IPS-15b (cell line): Measurements from ENCODE around the gene TMEM267.
"Not testable (repeated sequence)": the region's sequence is repeated elsewhere in the genome, so short reads cannot be mapped to it uniquely, and the experiment has no call there.

Experiments used
- H3K27me3 ChIP-seq: one replicate; pipeline ENCODE4 v1.6.1; 2013; ENCODE audit warnings: low read length; ENCODE audit not compliant: control insufficient read depth, insufficient read depth
- H3K36me3 ChIP-seq: one replicate; pipeline ENCODE4 v1.6.1; 2013; ENCODE audit warnings: low read length; ENCODE audit not compliant: control insufficient read depth, insufficient read depth
- H3K4me1 ChIP-seq: one replicate; pipeline ENCODE4 v1.6.1; 2013; ENCODE audit warnings: mild to moderate bottlenecking, low read length; ENCODE audit not compliant: control insufficient read depth, insufficient read depth
- H3K4me3 ChIP-seq: one replicate; pipeline ENCODE4 v1.5.1; 2013; ENCODE audit warnings: low read depth, low read length
- H3K9ac ChIP-seq: one replicate; pipeline ENCODE4 v1.6.1; 2013; ENCODE audit warnings: low read depth, mild to moderate bottlenecking, low read length
- H3K9me3 ChIP-seq: one replicate; pipeline ENCODE4 v1.6.1; 2013; ENCODE audit warnings: mild to moderate bottlenecking, low read length; ENCODE audit not compliant: control insufficient read depth, insufficient read depth

Gene TMEM267

DNA sequence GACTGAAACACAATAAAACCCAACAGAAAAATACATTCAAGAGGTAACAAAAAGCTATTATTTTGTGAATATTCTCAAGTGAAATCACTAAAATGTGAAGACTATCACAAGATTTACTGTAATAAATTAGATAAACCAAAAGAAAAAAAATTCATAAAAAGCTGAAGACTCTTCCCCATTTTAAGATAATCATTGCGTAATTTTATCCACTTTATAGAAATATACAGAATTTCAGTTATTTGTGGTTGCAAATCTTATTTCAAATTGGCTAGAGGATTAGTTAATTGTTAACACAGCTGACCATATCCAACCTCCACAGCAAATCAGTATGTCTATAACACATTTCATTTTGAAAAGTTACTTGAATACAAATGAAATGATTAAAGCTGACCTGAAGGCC lies 7.7 kb upstream of the TMEM267 start:
- Histone ChIP-seq H3K4me3 (no peak overlapping the region), H3K36me3 (no peaks in the 10 kb centered on the region)

GRCh38 chr5:43486353-43486752 lies 2.7 kb upstream of the TMEM267 start:
- Histone ChIP-seq H3K9me3 (no peaks in the 10 kb centered on the region), H3K27me3 (no peaks in the 10 kb centered on the region), H3K4me1 (no peaks in the 10 kb centered on the region), H3K36me3 (no peaks in the 10 kb centered on the region), H3K9ac (no peak overlapping the region), H3K4me3 (no peak overlapping the region)

More for the DNA sequence above, 7.7 kb upstream of the TMEM267 start:
- no peak overlapping the region for H3K9ac ChIP-seq
- H3K9me3 ChIP-seq, result no peaks in the 10 kb centered on the region
- H3K4me1 ChIP-seq, result no peaks in the 10 kb centered on the region
- no peaks in the 10 kb centered on the region for H3K27me3 ChIP-seq

GRCh38 chr5:43485406-43485805 lies 1.7 kb upstream of the TMEM267 start:
- H3K27me3 ChIP-seq, result no peaks in the 10 kb centered on the region
- H3K36me3 ChIP-seq, result no peaks in the 10 kb centered on the region
- no peak overlapping the region for H3K4me3 ChIP-seq
- H3K4me1 ChIP-seq, result no peaks in the 10 kb centered on the region
- no peaks in the 10 kb centered on the region for H3K9me3 ChIP-seq
- H3K9ac ChIP-seq, result no peak overlapping the region

- Histone ChIP-seq H3K9ac (peak overlapping the region; percentile 92), H3K4me1 (no peaks in the 10 kb centered on the region), H3K4me3 (peak overlapping the region; percentile 83), H3K27me3 (no peaks in the 10 kb centered on the region), H3K9me3 (no peaks in the 10 kb centered on the region), H3K36me3 (no peaks in the 10 kb centered on the region)
Measured at GRCh38 chr5:43484106-43484849, 613 bp upstream of the TMEM267 start.

DNA sequence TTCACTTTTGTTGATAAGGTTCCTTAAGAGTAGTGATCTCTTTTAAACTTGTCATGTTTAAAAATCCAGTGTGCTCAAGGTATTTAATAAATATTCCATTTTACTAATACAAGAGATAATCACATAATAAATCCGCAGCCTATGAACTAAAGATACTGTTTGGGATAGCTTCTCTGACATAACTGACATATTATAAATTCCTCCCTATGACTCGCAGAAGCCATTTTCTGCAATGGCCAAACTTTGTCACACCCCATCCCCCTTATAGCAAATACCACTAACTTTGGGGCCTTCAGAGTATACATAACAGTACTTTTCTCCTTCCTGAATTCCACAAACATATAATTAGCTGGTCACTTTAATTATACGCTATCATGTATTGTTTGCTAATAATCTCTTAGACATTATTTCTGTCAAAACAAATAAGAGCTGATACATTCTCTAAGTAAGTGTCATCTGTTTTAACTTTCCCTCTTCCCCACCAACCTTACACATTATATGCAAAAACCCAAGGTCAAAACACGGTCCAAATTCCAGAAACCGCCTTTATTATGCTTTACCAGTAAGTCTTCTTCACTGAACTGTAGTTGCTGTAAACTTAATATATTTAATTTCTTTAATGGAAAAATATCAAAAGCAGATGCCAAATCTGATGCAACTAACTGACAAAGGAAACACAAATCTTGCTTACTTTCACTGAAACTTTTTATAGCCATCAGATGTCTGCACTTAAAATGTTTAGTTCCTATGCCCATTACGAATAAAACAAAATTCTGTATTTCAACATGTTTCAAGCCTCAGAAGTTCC lies 971 bp downstream of the TMEM267 start:
- peak overlapping the region; percentile 83 for H3K4me3 ChIP-seq
- no peak overlapping the region for H3K9ac ChIP-seq
- no peaks in the 10 kb centered on the region for H3K4me1 ChIP-seq
- H3K9me3 ChIP-seq, result no peaks in the 10 kb centered on the region
- H3K27me3 ChIP-seq, result no peaks in the 10 kb centered on the region
- no peaks in the 10 kb centered on the region for H3K36me3 ChIP-seq

- H3K36me3 ChIP-seq, result no peaks in the 10 kb centered on the region
- no peak overlapping the region for H3K4me3 ChIP-seq
- H3K4me1 ChIP-seq, result no peaks in the 10 kb centered on the region
Measured at GRCh38 chr5:43469671-43470391, 13.8 kb downstream of the TMEM267 start.

DNA sequence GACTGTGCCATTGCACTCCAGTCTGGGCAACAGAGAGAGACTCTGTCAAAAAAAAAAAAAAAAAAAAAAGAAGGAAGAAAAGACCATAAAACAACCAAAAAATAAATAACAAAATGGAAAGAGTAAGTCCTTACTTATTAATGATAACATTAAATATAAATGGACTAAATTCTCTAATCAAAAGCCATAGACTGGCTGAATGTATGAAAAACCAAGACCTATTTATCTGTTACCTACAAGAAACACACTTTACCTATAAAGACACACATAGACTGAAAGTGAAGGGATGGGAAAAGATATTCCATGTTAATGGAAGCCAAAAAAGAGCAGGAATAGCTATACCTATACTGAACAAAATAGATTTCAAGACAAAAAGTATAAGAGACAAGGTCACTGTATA lies 16.6 kb downstream of the TMEM267 start:
- no peaks in the 10 kb centered on the region for H3K4me1 ChIP-seq
- no peaks in the 10 kb centered on the region for H3K9me3 ChIP-seq
- no peak overlapping the region for H3K9ac ChIP-seq
- no peaks in the 10 kb centered on the region for H3K36me3 ChIP-seq
- no peak overlapping the region for H3K4me3 ChIP-seq
- no peaks in the 10 kb centered on the region for H3K27me3 ChIP-seq

More at GRCh38 chr5:43469671-43470391, 13.8 kb downstream of the TMEM267 start:
- Histone ChIP-seq H3K9me3 (no peaks in the 10 kb centered on the region), H3K9ac (no peak overlapping the region), H3K27me3 (no peaks in the 10 kb centered on the region)

GRCh38 chr5:43465455-43465854 lies 18.2 kb downstream of the TMEM267 start:
- H3K36me3 ChIP-seq, H3K9ac ChIP-seq, H3K9me3 ChIP-seq, H3K4me1 ChIP-seq, H3K4me3 ChIP-seq, H3K27me3 ChIP-seq: not testable (repeated sequence)

DNA sequence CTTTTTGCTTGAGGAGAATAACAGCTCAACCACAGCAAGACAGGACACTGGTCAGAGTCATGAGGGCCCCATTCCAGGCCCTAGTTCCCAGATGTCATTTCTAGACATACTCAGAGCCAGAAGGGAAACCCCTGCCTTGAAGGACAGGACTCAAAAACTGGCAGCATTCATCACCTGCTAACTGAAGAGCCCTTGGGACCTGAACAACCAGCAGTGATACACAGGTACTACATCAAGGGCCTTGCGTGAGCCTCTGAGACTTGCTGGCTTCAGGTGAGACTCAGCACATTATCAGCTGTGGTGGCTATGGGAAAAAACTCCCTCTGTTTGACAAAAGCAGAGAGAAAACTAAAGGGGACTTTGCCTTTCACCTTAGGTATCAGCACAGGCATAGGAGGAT lies 22.6 kb downstream of the TMEM267 start:
- no peaks in the 10 kb centered on the region for H3K36me3 ChIP-seq
- no peaks in the 10 kb centered on the region for H3K4me1 ChIP-seq
- no peaks in the 10 kb centered on the region for H3K27me3 ChIP-seq
- no peak overlapping the region for H3K4me3 ChIP-seq
- H3K9me3 ChIP-seq, result no peaks in the 10 kb centered on the region
- no peak overlapping the region for H3K9ac ChIP-seq

GRCh38 chr5:43456556-43456955 lies 27.1 kb downstream of the TMEM267 start:
- Histone ChIP-seq H3K27me3 (no peaks in the 10 kb centered on the region), H3K9me3 (no peaks in the 10 kb centered on the region), H3K4me1 (no peaks in the 10 kb centered on the region), H3K36me3 (no peaks in the 10 kb centered on the region), H3K9ac (no peak overlapping the region), H3K4me3 (no peak overlapping the region)

DNA sequence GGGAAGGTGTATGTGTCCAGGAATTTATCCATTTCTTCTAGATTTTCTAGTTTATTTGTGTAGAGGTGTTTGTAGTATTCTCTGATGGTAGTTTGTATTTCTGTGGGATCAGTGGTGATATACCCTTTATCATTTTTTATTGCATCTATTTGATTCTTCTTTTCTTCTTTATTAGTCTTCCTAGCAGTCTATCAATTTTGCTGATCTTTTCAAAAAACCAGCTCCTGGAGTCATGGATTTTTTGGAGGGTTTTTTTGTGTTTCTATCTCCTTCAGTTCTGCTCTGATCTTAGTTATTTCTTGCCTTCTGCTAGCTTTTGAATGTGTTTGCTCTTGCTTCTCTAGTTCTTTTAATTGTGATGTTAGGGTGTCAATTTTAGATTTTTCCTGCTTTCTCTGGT lies 42.1 kb downstream of the TMEM267 start:
- not testable (repeated sequence) for H3K9ac ChIP-seq, H3K4me1 ChIP-seq, H3K36me3 ChIP-seq, H3K27me3 ChIP-seq, H3K9me3 ChIP-seq, H3K4me3 ChIP-seq
